GM12872 (cell line): ENCODE measurements around the gene NDUFS6.

Experiments used
- CTCF ChIP-seq: IDR thresholded peaks from 3 replicates; pipeline ENCODE4 v1.5.1; 2011; ENCODE audit warnings: low read depth, mild to moderate bottlenecking, low read length, moderate library complexity; ENCODE audit not compliant: insufficient read depth

Gene NDUFS6

GRCh38 chr5:1762121-1762882, 38.9 kb upstream of the NDUFS6 start:
- TF ChIP-seq CTCF = no peak

- TF ChIP-seq CTCF = no peak
These were observed 38.2 kb upstream of the NDUFS6 start for GRCh38 chr5:1762883-1763547.

- TF ChIP-seq CTCF = peak; percentile 80
These were observed 37.7 kb upstream of the NDUFS6 start for GRCh38 chr5:1763548-1763911.

- TF ChIP-seq CTCF = no peak
These were observed 37.1 kb upstream of the NDUFS6 start for GRCh38 chr5:1763960-1764605.

- TF ChIP-seq CTCF = no peak
These were observed 36.6 kb upstream of the NDUFS6 start for GRCh38 chr5:1764606-1764960.

- no peak for TF ChIP-seq CTCF
These were observed 35.9 kb upstream of the NDUFS6 start for GRCh38 chr5:1765141-1765879.

GRCh38 chr5:1765880-1766235, 35.3 kb upstream of the NDUFS6 start:
- no peak for TF ChIP-seq CTCF
